LNCAP (cell line): ENCODE measurements around the gene CNTLN.

Experiments
- TF ChIP-seq, protein P1 (sequence below): fragments of 450-650 bp; IDR thresholded peaks from 2 replicates; pipeline ENCODE4 v1.5.1; 2017; ENCODE audit warnings: mild to moderate bottlenecking

CNTLN gene

DNA sequence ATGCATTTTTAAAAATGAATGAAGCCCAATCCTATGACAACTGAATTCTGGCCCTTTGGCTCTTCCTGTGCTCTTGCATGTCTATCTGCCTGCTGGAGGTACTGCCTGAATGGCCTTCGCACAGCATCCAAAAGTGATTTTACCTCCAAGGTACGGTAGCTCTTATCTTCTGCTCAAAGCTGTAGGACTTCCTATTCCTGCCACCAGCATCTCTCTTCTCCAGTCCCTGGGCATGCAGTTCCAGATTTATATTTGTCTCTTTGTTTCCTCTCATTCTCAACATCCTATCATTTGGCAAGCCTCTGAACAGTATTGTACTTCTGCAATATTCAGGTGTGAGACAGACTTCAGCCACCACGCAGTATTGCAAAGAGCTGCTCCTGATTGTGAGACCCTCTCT is 400.3 kb downstream of the CNTLN start:
- TF ChIP-seq, protein P1, sequence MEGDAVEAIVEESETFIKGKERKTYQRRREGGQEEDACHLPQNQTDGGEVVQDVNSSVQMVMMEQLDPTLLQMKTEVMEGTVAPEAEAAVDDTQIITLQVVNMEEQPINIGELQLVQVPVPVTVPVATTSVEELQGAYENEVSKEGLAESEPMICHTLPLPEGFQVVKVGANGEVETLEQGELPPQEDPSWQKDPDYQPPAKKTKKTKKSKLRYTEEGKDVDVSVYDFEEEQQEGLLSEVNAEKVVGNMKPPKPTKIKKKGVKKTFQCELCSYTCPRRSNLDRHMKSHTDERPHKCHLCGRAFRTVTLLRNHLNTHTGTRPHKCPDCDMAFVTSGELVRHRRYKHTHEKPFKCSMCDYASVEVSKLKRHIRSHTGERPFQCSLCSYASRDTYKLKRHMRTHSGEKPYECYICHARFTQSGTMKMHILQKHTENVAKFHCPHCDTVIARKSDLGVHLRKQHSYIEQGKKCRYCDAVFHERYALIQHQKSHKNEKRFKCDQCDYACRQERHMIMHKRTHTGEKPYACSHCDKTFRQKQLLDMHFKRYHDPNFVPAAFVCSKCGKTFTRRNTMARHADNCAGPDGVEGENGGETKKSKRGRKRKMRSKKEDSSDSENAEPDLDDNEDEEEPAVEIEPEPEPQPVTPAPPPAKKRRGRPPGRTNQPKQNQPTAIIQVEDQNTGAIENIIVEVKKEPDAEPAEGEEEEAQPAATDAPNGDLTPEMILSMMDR: no peak

DNA sequence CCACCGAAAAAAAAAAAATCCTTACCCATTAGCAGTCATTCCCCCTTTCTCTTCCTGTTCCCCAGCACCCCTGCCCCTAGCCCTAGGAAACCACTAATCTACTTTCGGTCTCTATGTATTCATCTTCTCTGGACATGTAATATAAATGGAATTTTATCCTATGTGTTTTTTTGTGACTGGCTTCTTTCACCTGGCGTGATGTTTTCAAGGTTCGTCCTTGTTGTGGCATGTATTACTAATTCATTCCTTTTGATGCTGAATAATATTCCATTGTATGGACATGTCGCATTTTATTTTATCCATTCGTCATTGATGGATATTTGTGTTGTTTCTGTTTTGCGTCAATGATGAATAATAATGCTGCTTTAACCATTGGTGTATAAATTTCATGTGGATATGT is 401.2 kb downstream of the CNTLN start:
- TF ChIP-seq, protein P1: no peak

DNA sequence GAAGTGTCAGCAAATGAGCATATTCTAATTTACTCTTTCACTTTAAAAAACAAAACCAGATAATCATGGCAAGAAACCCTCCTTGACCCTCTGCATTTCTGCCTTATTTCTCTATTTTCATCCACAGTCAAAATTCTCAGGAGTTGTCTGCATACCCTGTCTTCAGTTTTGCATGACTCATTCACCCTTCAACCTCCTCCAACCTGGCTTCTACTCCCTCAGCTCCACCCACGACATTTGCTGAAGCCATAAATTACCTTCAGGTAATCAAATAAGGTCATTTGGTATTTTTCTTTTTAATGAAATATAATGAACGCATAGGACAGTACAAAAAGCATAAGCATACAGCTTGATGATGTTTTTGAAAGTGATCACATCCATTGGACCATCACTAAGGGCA is 416.2 kb downstream of the CNTLN start:
- TF ChIP-seq, protein P1: no peak
